Keratinocyte (primary cell): ENCODE data around the gene EPHX1. TPM values are rescaled to one million over a fixed set of nuclear protein-coding genes. Genes with fewer than 3 reads are reported as not detected.

Source experiments
- DNase-seq: peaks from one replicate; pipeline ENCODE4 v3.0.0-alpha.2; 2011; ENCODE audit warnings: low read depth, missing footprints, low spot score
- FAIRE-seq: peaks from 2 replicates; lab custom pipeline; 2011; peaks lifted over from hg19 to GRCh38; lab: Jason Lieb, UNC
- H2AFZ ChIP-seq: 2 replicates; pipeline ENCODE4 v1.6.0; 2012; ENCODE audit warnings: low read length, control low read depth, inconsistent platforms; ENCODE audit not compliant: control insufficient read depth
- H3K27ac ChIP-seq: 2 replicates; pipeline ENCODE4 v1.5.1; 2011; ENCODE audit warnings: low read length; ENCODE audit not compliant: control insufficient read depth, insufficient read depth
- H3K27me3 ChIP-seq: 3 replicates; pipeline ENCODE4 v1.6.0; 2011; ENCODE audit warnings: low read length; ENCODE audit not compliant: control insufficient read depth, insufficient read depth; ENCODE audit errors: extremely low read depth
- H3K36me3 ChIP-seq, 2 experiments: 2 replicates in 1 of 2; 3 replicates in 1 of 2; pipeline ENCODE4 v1.5.1; 2011; ENCODE audit warnings: low read length in 2 of 2, mild to moderate bottlenecking in 1 of 2; ENCODE audit not compliant: control insufficient read depth in 2 of 2, insufficient read depth in 2 of 2; ENCODE audit errors: extremely low read depth in 1 of 2
- H3K4me1 ChIP-seq: 3 replicates; pipeline ENCODE4 v1.5.1; 2011; ENCODE audit warnings: low read length; ENCODE audit not compliant: control insufficient read depth, insufficient read depth; ENCODE audit errors: extremely low read depth
- H3K4me2 ChIP-seq: 3 replicates; pipeline ENCODE4 v1.6.0; 2011; ENCODE audit warnings: low read depth, low read length; ENCODE audit not compliant: control insufficient read depth, insufficient read depth; ENCODE audit errors: extremely low read depth
- H3K4me3 ChIP-seq, 3 experiments: fragments of 200-600 bp in 1 of 3; sonication (generic) in 1 of 3; 2 replicates in 2 of 3; 3 replicates in 1 of 3; pipeline ENCODE4 v1.5.1; 2011 to 2016; ENCODE audit warnings: low read length in 3 of 3, mild to moderate bottlenecking in 3 of 3, control low read depth in 2 of 3, inconsistent platforms in 1 of 3, low read depth in 1 of 3, mixed read lengths in 1 of 3, mixed run types in 1 of 3, moderate library complexity in 1 of 3; ENCODE audit not compliant: control insufficient read depth in 2 of 3, insufficient read depth in 2 of 3; ENCODE audit errors: extremely low read depth in 1 of 3
- H3K79me2 ChIP-seq: 2 replicates; pipeline ENCODE4 v1.6.0; 2012; ENCODE audit warnings: low read length; ENCODE audit not compliant: control insufficient read depth, insufficient read depth
- H3K9ac ChIP-seq: 3 replicates; pipeline ENCODE4 v1.6.0; 2011; ENCODE audit warnings: low read length; ENCODE audit not compliant: control insufficient read depth, insufficient read depth; ENCODE audit errors: extremely low read depth
- H3K9me1 ChIP-seq: 3 replicates; pipeline ENCODE4 v1.6.0; 2011; ENCODE audit warnings: low read length; ENCODE audit not compliant: control insufficient read depth, insufficient read depth; ENCODE audit errors: extremely low read depth
- H3K9me3 ChIP-seq: 2 replicates; pipeline ENCODE4 v1.5.1; 2012; ENCODE audit warnings: low read depth, low read length; ENCODE audit not compliant: control insufficient read depth
- H4K20me1 ChIP-seq: 3 replicates; pipeline ENCODE4 v1.6.0; 2011; ENCODE audit warnings: low read length; ENCODE audit not compliant: control insufficient read depth, insufficient read depth; ENCODE audit errors: extremely low read depth
- EZH2 ChIP-seq: IDR thresholded peaks from one replicate; pipeline ENCODE4 v1.6.1; 2012; ENCODE audit warnings: inconsistent platforms, mild to moderate bottlenecking, low read length, moderate library complexity
- dilution Hi-C: fragments of 300-500 bp; cut with MboI; formaldehyde crosslinking; loops from one replicate; pipeline ENCODE4 v1.7.0; 2020; ENCODE audit warnings: low sequenced_read_pairs; ENCODE audit not compliant: extremely low pct_ligation_motif_present
- polyA plus RNA-seq, 5 experiments: library from polyadenylated mRNA; depleted of rRNA in 3 of 5; stranded (reverse) in 3 of 5; stranded (forward) in 1 of 5; unstranded in 1 of 5; fragments of >200 nt; gene quantifications; 1 replicate in 1 of 5; 2 replicates in 3 of 5; 3 replicates in 1 of 5; pipeline versions ENCODE4 v1.2.1 to v1.2.3, GENCODE V29; 2011 to 2012; ENCODE audit warnings: missing spikeins in 2 of 5, low read depth in 1 of 5, low replicate concordance in 1 of 5
- TF ChIP-seq, protein P1 (sequence below), 3 experiments: IDR thresholded peaks in 1 of 3; conservative IDR thresholded peaks in 1 of 3; optimal IDR thresholded peaks in 1 of 3; 2 replicates in 2 of 3; 3 replicates in 1 of 3; pipeline versions ENCODE3 to v1.5.1; 2011; ENCODE audit warnings: low read length in 3 of 3, mild to moderate bottlenecking in 3 of 3, moderate library complexity in 2 of 3, control low read depth in 1 of 3, inconsistent platforms in 1 of 3; ENCODE audit not compliant: insufficient read depth in 2 of 3; ENCODE audit errors: extremely low read depth in 1 of 3

EPHX1 gene
- polyA plus RNA-seq, 1 donor (not counting 4 experiments of a cell fraction or from before 2014, with no cell fraction given), result 6.4 TPM

GRCh38 chr1:225840713-225841112 is 30.8 kb downstream of the EPHX1 start:
- Histone ChIP-seq H3K4me2 (no peak overlapping the region), H3K27ac (no peak overlapping the region), H2AFZ (no peak overlapping the region), H3K79me2 (no peaks in the 10 kb centered on the region), H3K9me3 (no peaks in the 10 kb centered on the region), H3K9me1 (no peaks in the 10 kb centered on the region), H3K9ac (no peak overlapping the region), H3K27me3 (no peaks in the 10 kb centered on the region), H3K4me1 (no peaks in the 10 kb centered on the region), H3K36me3 (peaks cover 0 to under 1% of the 10 kb centered on the region in 2 experiments), H3K4me3 (no peak overlapping the region), H4K20me1 (peaks cover 1% of the 10 kb centered on the region)
- no peak for FAIRE-seq
- dilution Hi-C loops, result no loop called here
- TF ChIP-seq, protein P1, sequence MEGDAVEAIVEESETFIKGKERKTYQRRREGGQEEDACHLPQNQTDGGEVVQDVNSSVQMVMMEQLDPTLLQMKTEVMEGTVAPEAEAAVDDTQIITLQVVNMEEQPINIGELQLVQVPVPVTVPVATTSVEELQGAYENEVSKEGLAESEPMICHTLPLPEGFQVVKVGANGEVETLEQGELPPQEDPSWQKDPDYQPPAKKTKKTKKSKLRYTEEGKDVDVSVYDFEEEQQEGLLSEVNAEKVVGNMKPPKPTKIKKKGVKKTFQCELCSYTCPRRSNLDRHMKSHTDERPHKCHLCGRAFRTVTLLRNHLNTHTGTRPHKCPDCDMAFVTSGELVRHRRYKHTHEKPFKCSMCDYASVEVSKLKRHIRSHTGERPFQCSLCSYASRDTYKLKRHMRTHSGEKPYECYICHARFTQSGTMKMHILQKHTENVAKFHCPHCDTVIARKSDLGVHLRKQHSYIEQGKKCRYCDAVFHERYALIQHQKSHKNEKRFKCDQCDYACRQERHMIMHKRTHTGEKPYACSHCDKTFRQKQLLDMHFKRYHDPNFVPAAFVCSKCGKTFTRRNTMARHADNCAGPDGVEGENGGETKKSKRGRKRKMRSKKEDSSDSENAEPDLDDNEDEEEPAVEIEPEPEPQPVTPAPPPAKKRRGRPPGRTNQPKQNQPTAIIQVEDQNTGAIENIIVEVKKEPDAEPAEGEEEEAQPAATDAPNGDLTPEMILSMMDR (optimal IDR thresholded peaks at IDR 0.05 in 1 of 3, IDR thresholded peaks at IDR 0.05 in 1 of 3, conservative IDR thresholded peaks at IDR 0.05 in 1 of 3; ENCODE audit: extremely low read depth in 1 of 3, insufficient read depth in 2 of 3, low read length in 3 of 3), result no peak
- no peak for TF ChIP-seq EZH2
- no peak for DNase-seq

DNA sequence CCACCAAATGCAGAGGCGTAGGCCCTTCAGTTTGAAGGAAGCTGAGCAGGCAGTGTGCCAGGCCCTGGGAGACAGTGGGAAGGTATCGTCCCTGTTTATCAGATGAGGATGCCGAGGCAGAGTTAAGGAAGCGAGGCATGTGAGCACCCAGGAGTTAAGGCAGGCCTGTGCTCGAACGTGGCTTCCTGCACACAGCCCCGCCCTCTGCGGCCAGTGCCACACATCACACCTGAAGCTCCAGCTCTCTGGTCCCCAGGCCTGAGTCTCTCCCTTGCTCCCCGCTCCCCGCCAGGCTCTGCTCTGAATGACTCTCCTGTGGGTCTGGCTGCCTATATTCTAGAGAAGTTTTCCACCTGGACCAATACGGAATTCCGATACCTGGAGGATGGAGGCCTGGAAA is 32.1 kb downstream of the EPHX1 start:
- DNase-seq (no peak), FAIRE-seq (no peak)
- no peak overlapping the region for H3K4me2 ChIP-seq
- H3K9me3 ChIP-seq, result no peaks in the 10 kb centered on the region
- no peaks in the 10 kb centered on the region for H3K79me2 ChIP-seq
- no peaks in the 10 kb centered on the region for H3K27me3 ChIP-seq
- dilution Hi-C loops, result no loop called here
- no peaks in the 10 kb centered on the region for H3K9me1 ChIP-seq
- H3K36me3 ChIP-seq, result peaks cover 4 to 9% of the 10 kb centered on the region in 2 experiments
- H3K27ac ChIP-seq, result no peak overlapping the region
- H3K4me3 ChIP-seq, result no peak overlapping the region
- H3K9ac ChIP-seq, result no peak overlapping the region
- no peak overlapping the region for H2AFZ ChIP-seq
- TF ChIP-seq EZH2, result no peak
- TF ChIP-seq, protein P1 (optimal IDR thresholded peaks at IDR 0.05 in 1 of 3, IDR thresholded peaks at IDR 0.05 in 1 of 3, conservative IDR thresholded peaks at IDR 0.05 in 1 of 3; ENCODE audit: extremely low read depth in 1 of 3, insufficient read depth in 2 of 3, low read length in 3 of 3), result no peak
- peaks cover 4% of the 10 kb centered on the region for H4K20me1 ChIP-seq
- H3K4me1 ChIP-seq, result no peaks in the 10 kb centered on the region
